ENCODE results near the gene HNRNPA1.

The HNRNPA1 gene

GRCh38 chr12:54266852-54267251 is 13.7 kb upstream of the HNRNPA1 start:
- ChIA-PET POLR2A (no interaction called here), CTCF (interaction anchor here (0.8 to 10.4 kb wide), 3 partner anchors 13 to 70 kb away, joined by 3 to 80 read pairs (median 9); no protein-coding TSS in a partner anchor)
- no peak for TF ChIP-seq CTCF (IDR thresholded peaks at IDR 0.05; ENCODE audit: control extremely low read depth, extremely low read depth, low read depth, missing control alignments)
- DNase-seq (ENCODE audit: extremely low spot score) = no peak

GRCh38 chr12:54270345-54270744 is 10.2 kb upstream of the HNRNPA1 start:
- no peak for DNase-seq (ENCODE audit: extremely low spot score)
- POLR2A ChIA-PET = interaction anchor here (1.0 kb wide), 1 partner anchor 10 kb away, joined by 3 read pairs; the partner anchor contains the start of genes CBX5 and HNRNPA1
- TF ChIP-seq CTCF (IDR thresholded peaks at IDR 0.05; ENCODE audit: control extremely low read depth, extremely low read depth, low read depth, missing control alignments) = no peak
- CTCF ChIA-PET = interaction anchor here (0.8 to 1.3 kb wide), 2 partner anchors 11 to 19 kb away, joined by 4 read pairs; no protein-coding TSS in a partner anchor

GRCh38 chr12:54272214-54272613 is 8.3 kb upstream of the HNRNPA1 start:
- CTCF ChIA-PET = interaction anchor here (0.9 to 3.0 kb wide), 8 partner anchors 9 to 88 kb away, joined by 3 to 12 read pairs (median 6); partner anchors contain the start of gene COPZ1
- POLR2A ChIA-PET = interaction anchor here (0.9 kb wide), 1 partner anchor 9 kb away, joined by 4 read pairs; no protein-coding TSS in a partner anchor
- no peak for DNase-seq (ENCODE audit: extremely low spot score)
- TF ChIP-seq CTCF (IDR thresholded peaks at IDR 0.05; ENCODE audit: control extremely low read depth, extremely low read depth, low read depth, missing control alignments) = no peak

GRCh38 chr12:54273981-54274380 is 6.5 kb upstream of the HNRNPA1 start:
- no peak for DNase-seq (ENCODE audit: extremely low spot score)
- TF ChIP-seq CTCF (IDR thresholded peaks at IDR 0.05; ENCODE audit: control extremely low read depth, extremely low read depth, low read depth, missing control alignments) = no peak
- ChIA-PET CTCF (interaction anchor here (0.7 to 3.0 kb wide), 3 partner anchors 10 to 22 kb away, joined by 3 to 9 read pairs (median 4); no protein-coding TSS in a partner anchor), POLR2A (no interaction called here)

- ChIA-PET POLR2A (no interaction called here), CTCF (interaction anchor here (1.0 to 2.1 kb wide), 3 partner anchors 13 to 49 kb away, joined by 3 to 4 read pairs (median 4); partner anchors contain the start of gene COPZ1)
- no peak for TF ChIP-seq CTCF (IDR thresholded peaks at IDR 0.05; ENCODE audit: control extremely low read depth, extremely low read depth, low read depth, missing control alignments)
- DNase-seq (ENCODE audit: extremely low spot score) = no peak
Observed at GRCh38 chr12:54276368-54276767, 4.2 kb upstream of the HNRNPA1 start.

GRCh38 chr12:54277823-54278276 is 2.7 kb upstream of the HNRNPA1 start:
- POLR2A ChIA-PET = no interaction called here
- no peak for TF ChIP-seq CTCF (IDR thresholded peaks at IDR 0.05; ENCODE audit: control extremely low read depth, extremely low read depth, low read depth, missing control alignments)
- DNase-seq (ENCODE audit: extremely low spot score) = no peak
- CTCF ChIA-PET = interaction anchor here (0.7 to 1.6 kb wide), 2 partner anchors 9 to 46 kb away, joined by 3 to 4 read pairs; no protein-coding TSS in a partner anchor

Measured in GM10248 (cell line).